ENCODE results near the gene ZMYM1. TPM values are rescaled to one million over a fixed set of nuclear protein-coding genes. Genes with fewer than 3 reads are reported as not detected.

ZMYM1 gene
- total and polyA plus RNA-seq, 2 of the 8 experiments (the other 6 are each of a cell fraction or from before 2014, with no cell fraction given) = 10.0 to 41.3 TPM

DNA sequence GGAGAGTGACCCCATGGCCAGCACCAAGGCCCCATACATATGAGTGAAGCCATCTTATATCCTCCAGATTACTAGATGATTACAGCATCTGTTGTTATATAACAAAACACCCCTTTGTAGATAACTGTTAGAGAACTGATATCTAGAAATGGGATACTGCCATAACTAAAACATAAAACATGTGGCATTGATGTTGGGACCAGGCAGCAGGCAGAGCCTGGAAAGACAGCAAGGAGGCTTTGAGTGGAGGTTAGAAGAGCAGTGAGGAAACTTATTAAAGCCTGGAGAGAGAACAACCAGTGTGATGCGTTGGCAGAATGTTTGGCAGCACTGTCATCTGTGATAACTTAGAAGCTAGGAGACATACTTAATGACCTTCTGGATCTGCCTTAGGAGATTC, 42.0 kb upstream of the ZMYM1 start:
- no peak overlapping the region for H3K4me3 ChIP-seq (ENCODE audit: extremely low read depth in 1 of 4, insufficient read depth in 2 of 4, low read depth in 3 of 4, low read length in 4 of 4)
- peaks cover 4 to 13% of the 10 kb centered on the region in 2 experiments; a peak in 3 of 4 replicates for H3K9me3 ChIP-seq (ENCODE audit: insufficient read depth in 2 of 2, low read depth in 1 of 2, low read length in 1 of 2)
- no peak overlapping the region for H3K14ac ChIP-seq (ENCODE audit: insufficient read length)
- H4K8ac ChIP-seq (ENCODE audit: extremely low read depth, insufficient read depth, low read length) = no peak overlapping the region
- H4K20me1 ChIP-seq (replicated peaks in 1 of 2; ENCODE audit: control insufficient read depth in 1 of 2, insufficient read depth in 2 of 2, low read length in 2 of 2) = no peaks in the 10 kb centered on the region
- no peak overlapping the region for H3K18ac ChIP-seq (ENCODE audit: extremely low read depth, low read length)
- H2BK120ac ChIP-seq (replicated peaks; ENCODE audit: low read depth, low read length) = no peak overlapping the region
- ChIA-PET POLR2A (ENCODE audit: partially characterized antibody) (no interaction called here), CTCF (ENCODE audit: partially characterized antibody) (no interaction called here)
- H2BK12ac ChIP-seq (ENCODE audit: low read depth, low read length) = no peak overlapping the region
- H3K23me2 ChIP-seq (ENCODE audit: low read depth, low read length) = no peaks in the 10 kb centered on the region
- H2BK5ac ChIP-seq (ENCODE audit: low read depth, low read length) = no peak overlapping the region
- H3K4me2 ChIP-seq (ENCODE audit: insufficient read depth in 1 of 2, low read depth in 2 of 2, low read length in 2 of 2) = no peak overlapping the region
- H3K4me1 ChIP-seq (replicated peaks in 1 of 4; ENCODE audit: control insufficient read depth in 3 of 4, insufficient read depth in 4 of 4, low read length in 3 of 4) = no peaks in the 10 kb centered on the region
- no peak for FAIRE-seq
- no peaks in the 10 kb centered on the region for H3K27me3 ChIP-seq (replicated peaks in 1 of 4; ENCODE audit: control insufficient read depth in 3 of 4, extremely low read depth in 1 of 4, insufficient read depth in 3 of 4, low read length in 3 of 4)
- H2AFZ ChIP-seq (ENCODE audit: low read length) = no peak overlapping the region
- no peak overlapping the region for H2BK20ac ChIP-seq (ENCODE audit: low read length)
- no peak overlapping the region for H3K9ac ChIP-seq (replicated peaks in 1 of 4; ENCODE audit: extremely low read depth in 1 of 4, low read depth in 3 of 4, low read length in 3 of 4)
- no peak overlapping the region for H4K5ac ChIP-seq (ENCODE audit: insufficient read length, low read depth, low read length)
- 90% methylated on average over 1 of the region's 1 CpG; no CpG with 5 or more reads in 1 of the 2 experiments for WGBS, 2 experiments (ENCODE audit: extremely low coverage in 1 of 2, insufficient coverage in 1 of 2, insufficient read length in 1 of 2, insufficient replicate concordance in 2 of 2, low coverage in 1 of 2, low lambda C conversion rate in 2 of 2, missing lambda C conversion rate in 1 of 2)
- no peak overlapping the region for H3K4ac ChIP-seq (replicated peaks; ENCODE audit: insufficient read length, low read depth, low read length)
- H3K36me3 ChIP-seq (ENCODE audit: control insufficient read depth in 2 of 4, insufficient read depth in 4 of 4, low read length in 3 of 4) = no peaks in the 10 kb centered on the region
- no peaks in the 10 kb centered on the region for H3K79me1 ChIP-seq (ENCODE audit: low read depth, low read length)
- DNase-seq (ENCODE audit: low read depth in 1 of 2, low spot score in 2 of 2) = no peak
- no peaks in the 10 kb centered on the region for H3K79me2 ChIP-seq (ENCODE audit: control insufficient read depth in 1 of 2, insufficient read depth in 2 of 2, low read length in 2 of 2)
- no peak overlapping the region for H3K23ac ChIP-seq (ENCODE audit: insufficient read length)
- H2AK5ac ChIP-seq (ENCODE audit: low read depth, low read length) = no peak overlapping the region
- no peak overlapping the region for H2BK15ac ChIP-seq (ENCODE audit: low read length)
- no peak overlapping the region for H3K27ac ChIP-seq (ENCODE audit: low read depth, low read length)
- no peak overlapping the region for H3K56ac ChIP-seq (replicated peaks; ENCODE audit: insufficient read length, low read depth, low read length)
- H4K91ac ChIP-seq (replicated peaks; ENCODE audit: insufficient read length, low read length) = no peak overlapping the region
- TF ChIP-seq TCF12 (IDR thresholded peaks at IDR 0.05; ENCODE audit: low read depth, low read length) (no peak), FOSL1 (IDR thresholded peaks at IDR 0.05; ENCODE audit: insufficient read depth, low read depth, low read length) (no peak), SP1 (IDR thresholded peaks at IDR 0.05; ENCODE audit: low read depth, low read length) (no peak), CEBPB (IDR thresholded peaks at IDR 0.05; ENCODE audit: low read depth, low read length) (no peak), CHD1 (IDR thresholded peaks at IDR 0.05; ENCODE audit: low read depth, low read length) (no peak), TEAD4 (IDR thresholded peaks at IDR 0.05; ENCODE audit: low read depth, low read length) (no peak), SIRT6 (IDR thresholded peaks at IDR 0.05; ENCODE audit: low read length) (no peak), EGR1 (IDR thresholded peaks at IDR 0.05; ENCODE audit: borderline replicate concordance, low read depth, low read length) (no peak)
